ENCODE data around the gene NCAPH2.
A peak's percentile ranks its signal among the peaks of the same experiment; 100 is the strongest.
"Not testable (repeated sequence)": the region's sequence is repeated elsewhere in the genome, so short reads cannot be mapped to it uniquely, and the experiment has no call there.

Gene NCAPH2

DNA sequence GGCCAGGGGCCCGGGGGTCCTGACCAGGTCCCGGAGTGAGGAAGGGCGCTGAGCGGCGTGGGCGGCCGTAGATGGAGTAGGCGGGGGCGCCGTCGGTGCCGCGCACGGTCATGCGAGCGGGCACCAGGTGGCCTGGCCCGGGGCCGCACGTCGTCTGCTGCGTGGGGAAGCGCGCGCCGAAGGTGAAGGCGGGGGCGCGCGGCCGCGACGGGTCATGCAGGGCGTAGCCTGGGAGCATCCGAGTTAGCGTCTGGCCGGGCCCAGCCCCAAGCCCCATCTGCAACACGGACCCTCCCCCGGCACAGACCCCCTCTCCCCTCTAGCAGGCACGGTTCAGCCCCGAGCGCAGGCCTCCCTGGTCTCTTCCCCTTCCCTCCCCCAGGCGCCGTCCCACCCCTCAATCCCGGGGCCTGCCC lies 23.5 kb downstream of the NCAPH2 start:
- no peak for DNase-seq

DNA sequence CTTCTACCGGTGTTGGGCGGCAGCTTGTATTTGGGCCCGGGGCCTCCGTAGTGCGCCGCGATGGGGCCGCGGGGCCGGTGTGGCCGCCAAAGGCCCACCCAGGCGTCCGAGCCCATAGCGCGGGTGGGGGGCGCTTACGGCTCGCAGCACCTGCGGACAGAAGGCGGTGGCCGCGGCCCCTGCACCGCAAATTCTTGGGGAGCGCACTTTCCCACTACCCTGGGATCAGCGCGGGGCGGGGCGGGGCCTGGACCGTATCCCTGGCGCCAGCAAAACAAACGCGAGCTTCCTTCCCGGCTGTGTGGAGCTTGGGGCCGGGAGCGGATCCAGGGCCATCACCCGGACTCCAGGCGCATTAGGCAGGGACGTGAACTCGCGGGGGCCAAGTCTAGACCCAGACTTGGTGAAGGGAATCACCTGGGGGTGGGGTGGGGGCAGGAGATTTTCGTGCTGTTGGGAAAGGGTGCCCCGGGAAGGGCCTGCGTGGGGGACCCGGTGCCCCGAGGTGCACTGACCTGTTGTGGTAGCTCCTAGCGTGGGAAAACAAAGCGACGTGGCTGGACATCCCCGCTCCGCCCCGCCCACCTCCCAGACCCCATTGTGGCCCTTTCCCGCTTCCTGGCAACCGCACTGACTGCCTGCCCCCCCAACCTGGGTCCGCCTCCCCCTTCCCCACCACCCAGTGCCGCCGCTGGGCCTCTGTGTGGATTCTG lies 24.1 kb downstream of the NCAPH2 start:
- peak; percentile 59 for DNase-seq

DNA sequence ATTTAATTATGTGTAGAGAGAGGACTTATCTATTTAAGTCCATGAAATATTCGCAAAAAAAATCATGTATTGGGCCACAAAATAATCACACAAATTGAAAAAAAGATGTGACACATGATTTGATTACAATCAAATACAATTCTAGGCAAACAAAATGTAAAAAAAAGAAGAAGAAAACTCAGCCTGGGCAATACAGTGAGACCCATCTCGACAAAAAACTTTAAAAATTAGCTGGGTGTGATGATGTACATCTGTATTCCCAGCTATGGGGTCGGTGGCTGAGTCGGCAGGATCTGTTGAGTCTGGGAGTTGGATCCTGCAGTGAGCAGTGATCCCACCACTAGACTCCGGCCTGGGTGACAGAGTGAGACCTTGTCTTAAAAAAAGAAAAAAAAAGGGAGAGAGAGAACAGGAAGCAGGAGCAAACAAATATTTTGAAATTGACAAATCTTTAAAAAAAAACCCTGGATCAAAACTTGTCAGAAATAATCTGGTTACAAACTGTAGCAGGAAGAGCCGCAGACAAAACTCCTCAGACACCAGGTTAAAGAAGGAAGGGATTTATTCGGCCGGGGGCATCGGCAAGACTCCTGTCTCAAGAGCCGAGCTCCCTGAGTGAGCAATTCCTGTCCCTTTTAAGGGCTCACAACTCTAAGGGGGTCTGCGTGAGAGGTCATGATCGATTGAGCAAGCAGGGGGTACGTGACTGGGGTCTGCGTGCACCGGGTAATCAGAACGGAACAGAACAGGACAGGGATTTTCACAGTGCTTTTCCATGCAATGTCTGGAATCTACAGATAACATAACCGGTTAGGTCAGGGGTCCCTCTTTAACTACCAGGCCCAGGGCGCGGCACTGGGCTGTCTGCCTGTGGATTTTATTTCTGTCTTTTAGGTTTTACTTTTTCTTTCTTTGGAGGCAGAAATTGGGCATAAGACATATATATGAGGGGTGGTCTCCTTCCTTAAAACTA lies 25.1 kb downstream of the NCAPH2 start:
- no peak for DNase-seq

DNA sequence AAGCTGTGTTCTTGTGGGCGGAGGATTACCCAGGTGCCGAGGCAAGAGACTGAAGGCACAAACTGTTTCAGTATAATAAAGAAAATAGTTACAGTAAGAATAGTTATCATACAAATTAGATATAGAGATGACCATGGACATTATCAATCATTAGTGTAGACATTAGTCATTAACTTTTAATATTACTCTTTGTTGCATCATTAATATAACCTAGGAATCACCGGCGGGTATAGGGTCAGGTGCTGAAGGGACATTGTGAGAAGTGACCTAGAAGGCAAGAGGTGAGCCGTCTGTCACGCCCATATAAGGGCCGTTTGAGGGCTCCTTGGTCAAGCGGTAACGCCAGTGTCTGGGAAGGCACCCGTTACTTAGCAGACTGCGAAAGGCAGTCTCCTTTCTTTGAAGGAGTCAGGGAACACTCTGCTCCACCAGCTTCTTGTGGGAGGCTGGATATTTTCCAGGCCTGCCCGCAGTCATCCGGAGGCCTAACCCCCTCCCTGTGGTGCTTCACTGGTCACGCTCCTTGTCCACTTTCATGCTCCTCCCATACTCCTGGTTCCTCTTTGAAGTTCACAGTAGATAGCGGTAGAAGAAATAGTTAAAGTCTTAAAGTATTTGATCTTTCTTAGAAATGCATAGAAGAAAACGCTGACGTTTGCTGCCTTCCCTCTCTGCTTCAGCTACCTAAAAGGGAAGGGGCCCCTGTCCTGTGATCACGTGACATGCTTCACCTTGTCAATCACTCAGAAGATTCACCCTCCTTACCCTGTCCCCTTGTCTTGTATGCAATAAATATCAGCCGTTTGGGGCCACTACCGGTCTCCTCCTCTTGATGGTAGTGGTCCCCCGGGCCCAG lies 26.1 kb downstream of the NCAPH2 start:
- not testable (repeated sequence) for DNase-seq

DNA sequence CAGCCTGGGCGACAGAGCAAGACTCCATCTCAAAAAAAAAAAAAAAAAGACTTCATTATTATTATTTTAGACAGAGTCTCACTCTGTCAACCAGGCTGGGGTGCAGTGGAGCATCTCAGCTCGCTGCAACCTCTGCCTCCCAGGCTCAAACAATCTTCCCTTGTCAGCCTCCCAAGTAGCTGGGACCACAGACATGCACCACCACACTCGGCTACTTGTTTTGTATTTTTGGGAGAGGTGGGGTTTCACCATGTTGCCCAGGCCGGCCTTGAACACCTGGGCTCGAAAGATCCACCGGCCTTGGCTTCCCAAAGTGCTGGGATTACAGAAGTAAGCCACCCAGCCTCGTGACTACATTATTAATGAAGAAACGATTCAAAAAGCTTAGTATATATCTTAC lies 27.1 kb downstream of the NCAPH2 start:
- no peak for DNase-seq

DNA sequence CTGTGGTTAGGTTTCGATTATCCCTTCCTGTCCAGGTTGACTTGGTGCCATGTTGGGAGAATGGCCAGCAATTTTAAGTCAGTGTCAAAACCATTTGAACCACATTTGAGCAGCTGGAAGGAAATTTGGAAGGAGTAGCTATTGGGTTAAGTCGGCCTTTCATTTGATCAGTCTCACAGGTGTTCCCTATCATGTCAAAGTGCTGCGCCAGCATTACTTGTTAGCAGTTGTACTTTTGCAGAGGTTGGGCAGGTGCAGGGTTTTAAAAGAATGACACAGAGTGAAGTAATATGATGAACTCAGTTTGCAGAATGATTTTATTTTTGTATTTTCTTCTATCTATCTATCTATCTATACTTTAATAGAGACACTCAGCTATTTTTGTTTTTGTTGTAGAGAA lies 28.2 kb downstream of the NCAPH2 start:
- no peak for DNase-seq

DNA sequence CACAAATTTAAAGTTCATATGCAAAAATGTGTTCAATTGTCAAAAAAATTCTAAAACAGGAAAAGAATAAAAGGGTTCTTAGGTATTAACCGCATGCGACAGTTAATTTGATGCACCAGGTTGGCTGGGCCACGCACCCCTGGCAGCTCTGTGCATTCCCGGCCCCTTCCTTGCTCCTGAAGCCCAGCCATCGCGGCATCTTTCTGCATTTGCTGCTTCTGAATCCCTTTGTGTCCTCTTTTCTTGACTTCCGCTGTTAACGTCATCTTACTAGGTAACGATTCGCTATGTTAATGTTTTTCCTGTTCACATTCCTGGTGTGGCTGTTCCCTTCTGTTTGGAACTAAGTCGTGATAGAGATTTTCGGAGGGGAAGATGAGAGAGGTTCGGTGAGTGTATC lies 29.7 kb downstream of the NCAPH2 start:
- DNase-seq: no peak

DNA sequence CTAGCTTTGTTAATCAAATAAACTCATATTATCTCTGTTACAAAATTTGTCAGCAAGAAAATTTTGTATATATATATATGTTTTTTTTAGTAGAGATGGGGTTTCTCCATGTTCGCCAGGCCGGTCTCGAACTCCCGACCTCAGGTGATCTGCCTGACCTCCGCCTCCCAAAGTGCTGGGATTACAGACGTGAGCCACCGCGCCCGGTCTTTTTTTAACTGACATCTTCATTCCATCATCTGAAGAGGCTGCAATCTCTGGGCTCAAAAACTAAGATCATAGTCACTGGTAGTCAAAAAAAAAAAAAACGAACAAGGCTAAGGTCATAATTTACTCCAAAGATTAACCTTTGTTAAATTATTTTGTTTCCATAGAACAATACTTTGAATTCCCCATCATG lies 32.4 kb downstream of the NCAPH2 start:
- no peak for DNase-seq

DNA sequence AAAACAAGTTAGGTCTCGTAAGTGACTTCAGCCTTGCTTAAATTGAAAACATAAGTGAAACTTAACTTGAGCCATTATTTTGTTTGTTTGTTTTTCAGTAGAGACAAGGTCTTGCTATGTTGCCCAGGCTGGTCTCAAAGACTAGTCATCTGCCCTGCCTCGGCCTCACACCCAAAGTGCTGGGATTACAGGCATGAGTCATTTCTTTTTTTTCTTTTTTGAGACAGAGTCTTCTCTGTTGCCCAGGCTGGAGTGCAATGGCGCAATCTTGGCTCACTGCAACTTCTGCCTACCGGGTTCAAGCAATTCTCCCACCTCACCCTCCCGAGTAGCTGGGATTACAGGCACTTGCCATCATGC lies 33.6 kb downstream of the NCAPH2 start:
- DNase-seq: peak; percentile 81

DNA sequence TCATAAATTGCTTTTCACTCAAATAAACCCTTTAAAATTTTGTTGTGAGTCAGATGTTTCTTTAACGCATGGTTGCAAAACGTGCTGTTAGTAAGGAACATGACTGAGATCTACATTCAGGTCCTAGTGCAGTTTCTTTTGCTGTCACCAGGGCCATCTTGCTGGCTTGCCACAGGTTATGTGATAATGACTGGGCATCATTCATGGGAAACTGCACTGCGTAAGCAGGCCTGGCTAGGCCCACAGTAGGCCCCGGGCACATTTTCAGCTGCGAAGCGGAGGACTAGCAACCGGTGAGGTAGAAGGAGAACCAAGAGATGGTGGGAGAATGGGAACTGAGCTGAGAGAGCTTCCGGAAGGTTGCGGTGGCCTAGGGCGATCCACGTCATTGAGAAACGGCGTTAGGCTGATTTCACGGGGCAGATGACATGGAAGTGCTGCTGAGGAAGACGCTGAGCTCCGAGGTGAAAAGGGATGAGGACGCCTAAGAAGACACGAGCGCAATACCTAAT lies 34.4 kb downstream of the NCAPH2 start:
- DNase-seq: no peak

DNA sequence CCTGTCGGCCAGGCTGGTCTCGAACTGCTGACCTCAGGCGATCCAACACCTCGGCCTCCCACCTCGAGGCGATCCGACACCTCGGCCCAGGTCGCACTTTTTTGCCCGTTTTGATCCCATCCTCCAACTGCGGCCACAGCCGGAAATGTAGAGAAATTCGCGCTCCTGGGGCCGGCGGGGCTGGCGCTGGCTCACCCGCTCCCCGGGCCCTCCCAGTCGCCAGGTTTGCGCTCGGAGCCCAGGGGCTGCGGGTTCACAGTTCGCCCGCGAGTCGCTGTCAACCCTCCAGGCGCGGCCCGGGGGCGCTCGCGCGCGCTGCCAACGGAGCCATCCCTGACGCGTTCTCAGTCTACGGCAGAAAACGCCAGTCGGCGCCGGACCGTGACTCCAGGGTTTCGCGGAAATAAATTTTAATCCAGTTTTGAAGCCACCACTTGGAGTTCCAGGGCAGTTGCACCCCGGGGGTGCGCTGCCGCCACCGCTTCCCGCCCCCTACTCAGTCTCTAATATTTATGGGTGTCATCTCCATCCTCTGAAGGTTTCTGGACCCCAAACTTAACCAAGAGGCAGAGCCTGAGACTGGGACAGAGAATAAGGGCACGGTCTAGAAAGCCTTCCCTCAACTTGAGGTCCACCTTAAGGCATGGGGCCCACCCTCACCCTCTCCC lies 36.2 kb downstream of the NCAPH2 start:
- DNase-seq: peak; percentile 72

DNA sequence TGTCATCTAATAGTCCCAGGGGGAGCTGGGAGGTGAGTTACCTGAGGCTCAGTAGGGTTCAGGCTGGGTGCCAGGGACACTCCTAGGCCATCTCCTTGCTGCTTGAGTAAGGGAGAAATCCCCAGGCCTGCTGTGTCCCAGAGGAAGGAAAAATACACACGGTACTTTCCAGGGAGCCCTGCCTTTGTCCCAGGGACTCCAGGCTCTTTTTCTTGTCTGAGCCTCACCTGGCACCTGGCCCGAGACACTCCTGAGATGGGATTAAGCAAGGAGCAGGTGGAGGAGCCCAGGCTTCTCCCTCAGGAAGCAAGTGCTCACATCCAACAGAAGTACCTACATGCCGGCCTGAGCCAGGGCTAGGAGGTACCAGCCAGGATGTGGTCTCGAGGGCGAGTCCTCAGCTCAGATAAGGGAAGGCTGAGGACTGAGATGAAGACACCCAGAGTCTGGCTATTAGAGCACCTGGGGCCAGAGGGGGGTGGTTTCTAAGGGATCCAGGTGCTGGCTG lies 36.8 kb downstream of the NCAPH2 start:
- no peak for DNase-seq

DNA sequence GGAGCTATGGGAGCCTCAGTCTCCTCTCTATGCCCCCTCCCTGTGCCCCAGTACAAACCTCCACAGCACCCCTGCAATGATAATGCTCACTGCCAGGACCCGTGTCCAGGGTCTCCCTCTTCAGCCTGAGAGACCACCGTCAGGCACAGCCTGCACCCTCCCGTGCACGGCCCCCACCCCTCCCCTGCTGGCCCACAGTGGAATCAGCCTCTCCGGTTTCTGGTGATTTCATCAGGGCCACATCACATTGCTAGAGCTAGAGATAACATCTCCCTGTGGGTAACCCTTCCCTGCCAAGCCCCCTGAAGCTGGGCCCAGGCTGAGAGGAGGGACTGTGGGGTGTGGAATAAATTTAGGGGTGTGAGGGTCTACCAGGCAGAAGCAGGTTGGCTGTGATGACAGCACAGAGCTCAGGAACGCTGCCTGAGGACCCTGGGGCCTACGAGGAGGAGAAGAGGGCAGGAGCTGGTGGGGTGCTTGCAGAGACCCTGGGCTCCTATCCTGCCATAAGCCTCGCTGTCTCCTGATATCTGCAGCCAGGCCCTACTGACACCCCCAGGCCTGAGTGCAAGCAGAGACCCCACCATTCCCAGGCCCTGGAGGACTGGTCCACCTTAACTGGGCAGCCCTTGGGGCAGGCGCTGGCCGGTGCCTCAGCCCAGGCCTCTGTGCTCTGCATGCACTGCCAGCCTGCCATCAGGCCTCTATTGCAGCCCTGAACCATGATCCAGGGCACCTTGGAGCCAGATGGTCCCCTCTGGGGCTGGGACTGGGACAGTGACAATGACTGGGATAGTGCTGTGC lies 37.7 kb downstream of the NCAPH2 start, which contains the start of gene KLHDC7B:
KLHDC7B (plus strand) TSS at position 378 of the 804 bp plus-strand sequence; CDS start at position 723, 345 bp downstream.
- DNase-seq: peak; percentile 68

DNA sequence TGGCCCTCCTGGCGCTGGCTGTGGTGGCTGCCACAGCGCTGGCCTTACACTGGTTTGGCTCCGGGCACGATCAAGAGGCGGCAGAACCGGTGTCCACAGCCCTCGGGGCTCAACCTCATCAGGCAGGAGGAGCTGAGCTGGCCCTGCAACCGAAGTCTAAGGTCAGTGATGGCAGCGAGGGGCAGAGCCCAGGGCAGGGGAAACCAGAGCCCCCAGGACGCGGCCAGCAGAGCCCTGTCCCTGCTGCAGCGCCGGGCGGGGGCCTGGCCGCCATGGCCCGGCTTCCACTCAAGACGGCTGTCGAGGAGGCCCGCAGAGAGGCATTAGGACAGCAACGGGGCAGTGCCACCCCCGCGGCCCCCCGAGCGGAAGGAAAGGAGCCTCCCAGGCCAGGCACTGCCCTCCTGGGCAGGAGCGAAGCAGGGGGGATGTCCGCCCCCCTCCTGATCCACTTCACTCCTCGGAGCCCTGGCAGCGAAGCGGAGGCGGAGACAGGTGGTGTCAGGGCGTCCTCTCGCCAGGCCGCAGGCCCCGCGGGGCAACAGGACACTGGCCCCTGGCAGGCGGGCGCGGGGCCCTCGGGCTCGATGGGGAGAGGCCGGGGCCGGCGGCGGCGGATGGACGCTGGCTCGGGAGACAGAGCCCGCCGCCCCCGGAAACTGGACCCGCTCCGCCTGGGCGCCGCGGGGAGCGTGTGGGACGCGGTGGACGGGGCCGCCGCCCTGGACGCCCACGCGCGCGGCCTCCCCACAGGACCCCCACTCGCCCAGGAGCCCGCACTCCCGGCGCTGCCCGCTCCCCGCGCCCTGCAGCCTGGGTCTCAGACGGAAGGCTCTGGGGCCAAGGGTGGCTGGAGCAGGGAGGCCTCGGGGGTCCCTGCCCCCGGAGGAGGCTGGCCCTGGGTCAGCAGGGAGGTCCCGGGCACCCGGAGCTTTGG lies 38.6 kb downstream of the NCAPH2 start:
- DNase-seq: no peak

DNA sequence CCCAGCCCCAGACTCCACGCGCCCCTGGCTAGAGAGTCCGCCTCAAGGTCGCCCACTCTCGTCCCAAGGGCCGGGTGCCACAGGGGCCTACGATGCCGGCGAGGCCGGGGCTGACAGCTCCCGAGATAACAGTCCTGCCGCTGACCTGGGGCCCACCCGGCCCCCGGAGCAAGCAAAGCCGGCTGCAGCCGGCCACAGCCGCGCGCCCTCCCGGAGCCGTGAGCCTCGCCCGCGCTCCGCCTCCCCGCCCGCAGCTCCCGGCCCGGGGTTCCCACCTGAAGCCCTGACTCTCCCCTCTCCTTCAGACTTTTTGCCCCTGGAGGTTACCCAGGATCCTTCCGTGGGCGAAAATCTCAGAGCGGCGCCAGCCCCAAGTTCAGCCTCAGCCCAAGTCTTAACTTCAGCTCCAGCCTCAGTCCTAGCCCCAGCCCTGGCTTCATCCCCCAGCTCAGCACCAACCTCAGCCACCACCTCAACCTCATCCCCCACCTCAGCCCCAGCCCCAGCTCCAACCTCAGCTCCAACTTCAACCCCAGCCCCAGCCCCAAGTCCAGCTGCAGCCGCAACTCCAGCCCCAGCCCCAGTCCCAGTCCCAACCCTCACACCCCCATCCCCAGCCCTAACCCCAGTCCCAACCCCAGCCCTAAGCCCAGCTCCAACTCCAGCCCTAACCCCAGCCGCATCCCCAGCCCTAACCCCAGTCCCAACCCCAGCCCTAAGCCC lies 39.4 kb downstream of the NCAPH2 start:
- DNase-seq: no peak

DNA sequence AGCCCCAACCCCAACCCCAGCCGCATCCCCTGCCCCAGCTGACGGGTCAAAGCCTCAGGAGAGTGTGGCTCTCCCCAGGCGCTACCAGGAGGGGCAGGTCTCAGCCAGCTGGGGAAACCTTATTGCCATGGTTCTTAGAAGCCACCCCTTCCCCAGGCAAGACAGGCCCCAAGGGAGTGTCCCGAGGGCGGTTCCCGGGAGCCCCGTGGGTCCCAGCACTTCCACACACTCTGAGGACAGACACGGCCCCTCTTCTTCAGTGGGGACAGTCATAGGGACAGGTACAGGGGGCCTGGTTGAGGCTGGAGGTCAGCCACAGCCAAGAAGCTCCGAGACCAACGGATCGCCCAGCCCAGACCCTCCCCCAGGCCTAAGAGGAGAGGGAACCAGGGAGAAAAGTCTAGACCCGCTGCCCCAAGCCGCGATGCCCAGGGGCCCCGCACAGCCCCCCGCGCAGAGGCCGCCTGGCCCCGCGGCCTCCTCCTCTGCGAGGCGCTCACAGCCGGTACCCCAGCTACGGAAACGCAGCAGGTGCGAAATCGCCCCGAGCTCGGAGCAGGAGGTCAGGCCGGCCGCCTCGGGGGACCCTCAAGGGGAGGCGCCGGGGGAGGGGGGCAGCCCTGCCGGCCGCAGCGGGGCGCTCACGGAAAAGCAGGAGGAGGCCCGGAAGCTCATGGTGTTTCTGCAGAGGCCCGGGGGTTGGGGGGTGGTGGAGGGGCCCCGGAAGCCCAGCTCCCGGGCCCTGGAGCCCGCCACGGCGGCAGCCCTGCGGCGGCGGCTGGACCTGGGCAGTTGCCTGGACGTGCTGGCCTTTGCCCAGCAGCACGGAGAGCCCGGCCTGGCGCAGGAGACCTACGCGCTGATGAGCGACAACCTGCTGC lies 40.3 kb downstream of the NCAPH2 start:
- DNase-seq: no peak

DNA sequence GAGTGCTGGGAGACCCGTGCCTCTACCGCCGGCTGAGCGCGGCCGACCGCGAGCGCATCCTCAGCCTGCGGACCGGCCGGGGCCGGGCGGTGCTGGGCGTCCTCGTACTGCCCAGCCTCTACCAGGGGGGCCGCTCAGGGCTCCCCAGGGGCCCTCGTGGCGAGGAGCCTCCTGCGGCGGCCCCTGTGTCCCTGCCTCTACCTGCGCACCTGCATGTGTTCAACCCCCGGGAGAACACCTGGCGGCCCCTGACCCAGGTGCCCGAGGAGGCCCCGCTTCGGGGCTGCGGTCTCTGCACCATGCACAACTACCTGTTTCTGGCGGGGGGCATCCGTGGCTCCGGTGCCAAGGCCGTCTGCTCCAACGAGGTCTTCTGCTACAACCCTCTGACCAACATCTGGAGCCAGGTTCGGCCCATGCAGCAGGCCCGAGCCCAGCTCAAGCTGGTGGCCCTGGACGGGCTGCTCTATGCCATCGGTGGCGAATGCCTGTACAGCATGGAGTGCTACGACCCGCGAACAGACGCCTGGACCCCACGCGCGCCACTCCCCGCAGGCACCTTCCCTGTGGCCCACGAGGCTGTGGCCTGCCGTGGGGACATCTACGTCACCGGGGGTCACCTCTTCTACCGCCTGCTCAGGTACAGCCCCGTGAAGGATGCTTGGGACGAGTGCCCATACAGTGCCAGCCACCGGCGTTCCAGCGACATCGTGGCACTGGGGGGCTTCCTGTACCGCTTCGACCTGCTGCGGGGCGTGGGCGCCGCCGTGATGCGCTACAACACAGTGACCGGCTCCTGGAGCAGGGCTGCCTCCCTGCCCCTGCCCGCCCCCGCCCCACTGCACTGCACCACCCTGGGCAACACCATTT lies 41.1 kb downstream of the NCAPH2 start:
- no peak for DNase-seq
